IMR-90 (cell line): ENCODE data around the gene PLIN5. TPM values are rescaled to one million over a fixed set of nuclear protein-coding genes. Genes with fewer than 3 reads are reported as not detected.
A peak's percentile ranks its signal among the peaks of the same experiment; 100 is the strongest.

Experiments
- ATAC-seq: fragments of 200-7000 bp; cut with Tn5 transposase; 2 replicates; pipeline ENCODE4 v1.9.1; 2020; ENCODE audit warnings: low read depth, mild to moderate bottlenecking, moderate library complexity
- BruUV-seq: library from RNA; stranded (reverse); fragments of 400-500 nt; replicated peaks from 2 replicates; lab custom pipeline; 2021; lab: Mats Ljungman, UMichigan
- CTCF ChIA-PET: fragments of 300-600 bp; formaldehyde crosslinking; extraction: SDS; loops from one replicate; lab custom pipeline; 2021; ENCODE audit warnings: antibody characterized with exemption; lab: Yijun Ruan, JAX
- POLR2A ChIA-PET: fragments of 300-600 bp; sonication (Branson Sonifier 250); formaldehyde crosslinking; loops from one replicate; lab custom pipeline; 2022; ENCODE audit warnings: antibody characterized with exemption; ENCODE audit not compliant: unreplicated experiment; lab: Charles Lee
- DNase-seq: peaks from one replicate; pipeline ENCODE4 v3.0.0; 2013
- H2AFZ ChIP-seq: replicated peaks from 2 replicates; pipeline ENCODE3; 2013; ENCODE audit warnings: low read length, mild to moderate bottlenecking; ENCODE audit not compliant: poor library complexity
- H2AK5ac ChIP-seq: 2 replicates; pipeline ENCODE4 v1.6.1; 2013; ENCODE audit warnings: low read depth, low read length, inconsistent platforms
- H2AK9ac ChIP-seq: replicated peaks from 2 replicates; pipeline ENCODE3; 2013; ENCODE audit warnings: mild to moderate bottlenecking, low read depth, low read length, moderate library complexity; ENCODE audit not compliant: poor library complexity
- H2BK120ac ChIP-seq: 2 replicates; pipeline ENCODE4 v1.6.1; 2013; ENCODE audit warnings: low read depth, low read length, inconsistent platforms
- H2BK15ac ChIP-seq: 3 replicates; pipeline ENCODE4 v1.6.1; 2013; ENCODE audit warnings: low read depth, low read length, inconsistent platforms
- H2BK20ac ChIP-seq: 2 replicates; pipeline ENCODE4 v1.6.1; 2013; ENCODE audit warnings: low read depth, mild to moderate bottlenecking, inconsistent platforms, low read length, moderate library complexity
- H2BK5ac ChIP-seq: 2 replicates; pipeline ENCODE4 v1.6.1; 2013; ENCODE audit warnings: mild to moderate bottlenecking, low read depth, low read length, inconsistent platforms; ENCODE audit not compliant: poor library complexity, severe bottlenecking
- H3K14ac ChIP-seq: replicated peaks from 2 replicates; pipeline ENCODE4 v1.6.1; 2013; ENCODE audit warnings: low read depth, low read length, inconsistent platforms
- H3K18ac ChIP-seq: 2 replicates; pipeline ENCODE4 v1.6.1; 2013; ENCODE audit warnings: low read depth, low read length, control low read depth
- H3K23ac ChIP-seq: 2 replicates; pipeline ENCODE4 v1.6.1; 2013; ENCODE audit warnings: low read depth, low read length, inconsistent platforms
- H3K27ac ChIP-seq: 2 replicates; pipeline ENCODE4 v1.5.1; 2013; ENCODE audit warnings: mild to moderate bottlenecking, control low read depth, low read length; ENCODE audit not compliant: insufficient read depth
- H3K27me3 ChIP-seq: 2 replicates; pipeline ENCODE4 v1.6.1; 2013; ENCODE audit warnings: low read length; ENCODE audit not compliant: control insufficient read depth, insufficient read depth
- H3K36me3 ChIP-seq: 2 replicates; pipeline ENCODE4 v1.6.1; 2013; ENCODE audit warnings: low read length, mixed read lengths; ENCODE audit not compliant: control insufficient read depth, insufficient read depth
- H3K4ac ChIP-seq: 2 replicates; pipeline ENCODE4 v1.6.1; 2013; ENCODE audit warnings: low read depth, low read length, inconsistent platforms
- H3K4me1 ChIP-seq: 2 replicates; pipeline ENCODE4 v1.6.1; 2013; ENCODE audit warnings: low read length, mixed read lengths; ENCODE audit not compliant: control insufficient read depth, insufficient read depth
- H3K4me2 ChIP-seq: 2 replicates; pipeline ENCODE4 v1.6.1; 2013; ENCODE audit warnings: low read depth, mild to moderate bottlenecking, control low read depth, low read length, moderate library complexity
- H3K4me3 ChIP-seq: 2 replicates; pipeline ENCODE4 v1.5.1; 2013; ENCODE audit warnings: low read depth, mild to moderate bottlenecking, control low read depth, low read length, moderate library complexity; ENCODE audit not compliant: insufficient read depth
- H3K56ac ChIP-seq: 2 replicates; pipeline ENCODE4 v1.6.1; 2013; ENCODE audit warnings: low read length, inconsistent platforms; ENCODE audit not compliant: insufficient read depth; ENCODE audit errors: extremely low read depth
- H3K79me1 ChIP-seq, 2 experiments: 2 replicates each; pipeline ENCODE4 v1.6.1; 2013; ENCODE audit warnings: low read length in 2 of 2, inconsistent platforms in 1 of 2, low read depth in 1 of 2
- H3K9ac ChIP-seq: 2 replicates; pipeline ENCODE4 v1.6.1; 2013; ENCODE audit warnings: low read depth, low read length, control low read depth
- H3K9me1 ChIP-seq: 2 replicates; pipeline ENCODE4 v1.6.1; 2013; ENCODE audit warnings: low read length, inconsistent platforms; ENCODE audit not compliant: insufficient read depth
- H3K9me3 ChIP-seq: 2 replicates; pipeline ENCODE4 v1.6.1; 2013; ENCODE audit warnings: low read length; ENCODE audit not compliant: control insufficient read depth, insufficient read depth
- H4K20me1 ChIP-seq: 2 replicates; pipeline ENCODE4 v1.6.1; 2013; ENCODE audit warnings: low read length, inconsistent platforms; ENCODE audit not compliant: insufficient read depth
- H4K5ac ChIP-seq: 2 replicates; pipeline ENCODE4 v1.6.1; 2013; ENCODE audit warnings: mild to moderate bottlenecking, low read depth, low read length, control low read depth
- H4K8ac ChIP-seq, 2 experiments: 2 replicates each; pipeline ENCODE4 v1.6.1; 2013; ENCODE audit warnings: low read depth in 2 of 2, low read length in 2 of 2, control low read depth in 1 of 2, inconsistent platforms in 1 of 2
- H4K91ac ChIP-seq: 2 replicates; pipeline ENCODE4 v1.6.1; 2013; ENCODE audit warnings: low read depth, low read length, inconsistent platforms; ENCODE audit not compliant: insufficient read depth
- FOS ChIP-seq: fragments of 150-350 bp; IDR thresholded peaks from 2 replicates; pipeline ENCODE4 v1.6.1; 2016; ENCODE audit warnings: low read depth, low read length
- NFE2L2 ChIP-seq: fragments of 150-350 bp; IDR thresholded peaks from 2 replicates; pipeline ENCODE4 v1.6.1; 2016; ENCODE audit warnings: low read depth, mild to moderate bottlenecking, low read length
- RAD21 ChIP-seq: IDR thresholded peaks from 2 replicates; pipeline ENCODE4 v1.6.1; 2012; ENCODE audit warnings: low read length, improper control_type of control experiment
- RCOR1 ChIP-seq: IDR thresholded peaks from 2 replicates; pipeline ENCODE4 v1.6.1; 2012; ENCODE audit warnings: mild to moderate bottlenecking, low read length, improper control_type of control experiment; ENCODE audit not compliant: insufficient replicate concordance
- SMC3 ChIP-seq: fragments of 150-350 bp; IDR thresholded peaks from 2 replicates; pipeline ENCODE4 v1.6.1; 2016; ENCODE audit warnings: low read depth, mild to moderate bottlenecking, antibody characterized with exemption, low read length, moderate library complexity
- WGBS, 2 experiments: methylation state at CpG; one replicate each; pipeline versions ENCODE4 v1.1.5 to v1.1.7; 2013; ENCODE audit warnings: missing lambda C conversion rate in 2 of 2; ENCODE audit not compliant: insufficient read length in 1 of 2; ENCODE audit errors: extremely low coverage in 2 of 2; 5-methylcytosine and 5-hydroxymethylcytosine counted together
- dilution Hi-C: fragments of 300-500 bp; cut with HindIII; formaldehyde crosslinking; loops from one replicate; pipeline ENCODE4 v1.14.3; 2018; ENCODE audit warnings: low sequenced_read_pairs; ENCODE audit not compliant: unreplicated experiment
- in situ Hi-C: fragments of 300-500 bp; cut with MboI; formaldehyde crosslinking; loops from 3 replicates; pipeline ENCODE4 v1.14.3; 2019; ENCODE audit warnings: low sequenced_read_pairs, inconsistent platforms, mixed read lengths
- intact Hi-C: fragments of 100-400 bp; cut with micrococcal nuclease; formaldehyde crosslinking; loops from 2 replicates; pipeline ENCODE4 v1.10.0; 2022
- polyA plus RNA-seq, 3 experiments: library from polyadenylated mRNA; depleted of rRNA; stranded (reverse); fragments of >200 nt; gene quantifications; 2 replicates each; pipeline ENCODE4 v1.2.3, GENCODE V29; 2012; ENCODE audit warnings: low replicate concordance in 1 of 3
- total RNA-seq: library from RNA; depleted of rRNA; stranded (reverse); fragments of >200 nt; gene quantifications from 2 replicates; pipeline ENCODE4 v1.2.3, GENCODE V29; 2012; rRNA removed

PLIN5 gene
- total and polyA plus RNA-seq, 2 of the 4 experiments (the other 2 are of a cell fraction): not detected

DNA sequence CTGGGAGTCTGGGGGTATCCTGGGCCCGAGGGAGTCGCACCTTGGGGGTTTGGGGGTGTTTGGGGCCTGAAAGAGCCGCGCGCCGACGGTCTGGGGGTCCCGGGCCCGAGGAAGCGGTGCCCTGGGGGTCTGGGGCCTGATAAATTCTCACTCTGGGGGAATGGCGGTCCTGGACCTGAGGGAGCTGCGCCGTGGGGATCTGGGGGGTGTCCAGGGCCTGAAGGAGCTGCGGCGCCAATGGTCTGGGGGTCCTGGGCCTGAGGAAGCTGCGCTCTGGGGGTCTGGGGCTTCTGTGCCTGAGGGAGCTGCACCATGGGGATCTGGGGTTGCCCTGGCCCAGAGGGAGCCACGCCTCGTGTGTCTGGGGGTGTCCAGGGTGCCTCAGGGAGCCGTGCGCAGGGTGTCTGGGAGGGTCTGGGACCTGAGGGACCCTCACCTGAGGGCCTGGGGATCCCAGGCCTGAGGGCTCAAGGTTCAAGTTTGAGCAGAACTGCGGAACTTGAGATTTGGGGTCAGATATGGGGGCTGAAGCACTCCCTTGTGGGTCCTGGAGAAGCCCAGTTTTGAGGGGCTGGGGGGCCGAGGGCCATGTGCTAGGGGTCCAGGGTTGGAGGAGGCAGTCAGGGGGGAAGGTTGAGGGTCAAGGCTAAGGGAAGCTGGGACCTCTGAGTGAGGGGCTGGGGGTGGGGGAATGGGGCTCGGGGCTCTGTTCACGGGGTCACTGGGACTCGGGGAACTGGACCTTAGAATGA is 61.8 kb downstream of the PLIN5 start:
- no peak for ATAC-seq
- Histone ChIP-seq H4K20me1 (peaks cover 18% of the 10 kb centered on the region), H4K91ac (peak overlapping the region; percentile 45), H3K27ac (peak overlapping the region; percentile 56), H3K27me3 (no peaks in the 10 kb centered on the region), H3K4me3 (peak overlapping the region; percentile 60), H4K5ac (no peak overlapping the region), H3K4ac (peak overlapping the region; percentile 13; the same call in 1 of the 2 replicates), H2BK15ac (no peak overlapping the region), H3K36me3 (peaks cover 19% of the 10 kb centered on the region), H3K4me1 (peaks cover 4% of the 10 kb centered on the region), H3K4me2 (peak overlapping the region; percentile 89), H3K14ac (no peak overlapping the region; the same call in 1 of the 2 replicates), H2BK120ac (no peak overlapping the region), H2BK20ac (no peak overlapping the region), H2AK9ac (peak overlapping the region; percentile 97), H2BK5ac (peak overlapping the region; percentile 4), H3K79me1 (peaks cover 7 to 39% of the 10 kb centered on the region in 2 experiments), H3K9me1 (0 out of 2 replicates have a peak, but pooled peaks cover 2% of the 10 kb centered on the region), H3K9ac (peak overlapping the region; percentile 86), H3K56ac (no peak overlapping the region), H3K9me3 (no peaks in the 10 kb centered on the region), H3K23ac (peak overlapping the region; percentile 19; the same call in 1 of the 2 replicates), H3K18ac (no peak overlapping the region), H2AK5ac (peak overlapping the region; percentile 62; the same call in 1 of the 2 replicates), H2AFZ (no peak overlapping the region), H4K8ac (peak overlapping the region in 1 of 2 experiments; percentile 9; a peak in 2 of 4 replicates)
- intact Hi-C loops (loop anchor here (5.0 kb wide), 1 partner anchor 164 kb away; the partner anchor contains the start of gene TNFAIP8L1), dilution Hi-C loops (no loop called here), in situ Hi-C loops (no loop called here)
- no peak for TF ChIP-seq FOS
- no peak for TF ChIP-seq SMC3
- TF ChIP-seq NFE2L2: no peak
- TF ChIP-seq RAD21: no peak
- TF ChIP-seq RCOR1: no peak
- WGBS, 2 experiments: 18% methylated on average over 5 of the region's 25 CpGs; no CpG with 5 or more reads in 1 of the 2 experiments
- no peak for DNase-seq
- ChIA-PET POLR2A (no interaction called here), CTCF (no interaction called here)
- no TSS peak for BruUV-seq

Other genes with a start within 250 kb of the PLIN5 start
- not detected in 2 replicates for gene TMIGD2, start 232.8 kb downstream of the PLIN5 start, total RNA-seq
- gene TMIGD2, start 232.8 kb downstream of the PLIN5 start, polyA plus RNA-seq (2012; rRNA removed): not detected in 2 replicates
- 17.4 and 19.2 TPM in 2 replicates for gene FSD1, start 230.6 kb downstream of the PLIN5 start, total RNA-seq
- 23.4 and 24.4 TPM in 2 replicates for gene FSD1, start 230.6 kb downstream of the PLIN5 start, polyA plus RNA-seq (2012; rRNA removed)
- 1.3 and 1.4 TPM in 2 replicates for gene STAP2, start 196.4 kb downstream of the PLIN5 start, total RNA-seq
- gene STAP2, start 196.4 kb downstream of the PLIN5 start, polyA plus RNA-seq (2012; rRNA removed): 3.2 and 3.4 TPM in 2 replicates
- 2.3 and 3.3 TPM in 2 replicates for gene MPND, start 191.7 kb downstream of the PLIN5 start, total RNA-seq
- gene MPND, start 191.7 kb downstream of the PLIN5 start, polyA plus RNA-seq (2012; rRNA removed): 8.1 and 9.8 TPM in 2 replicates
- 28.1 and 32.2 TPM in 2 replicates for gene SH3GL1, start 134.7 kb downstream of the PLIN5 start, total RNA-seq
- gene SH3GL1, start 134.7 kb downstream of the PLIN5 start, polyA plus RNA-seq (2012; rRNA removed): 138 and 161 TPM in 2 replicates
- gene CHAF1A, start 132.6 kb downstream of the PLIN5 start, total RNA-seq: 11.4 and 12.4 TPM in 2 replicates
- 22.9 and 26.7 TPM in 2 replicates for gene CHAF1A, start 132.6 kb downstream of the PLIN5 start, polyA plus RNA-seq (2012; rRNA removed)
- 74.2 and 84.2 TPM in 2 replicates for gene UBXN6, start 77.4 kb downstream of the PLIN5 start, total RNA-seq
- 86.5 and 98.3 TPM in 2 replicates for gene UBXN6, start 77.4 kb downstream of the PLIN5 start, polyA plus RNA-seq (2012; rRNA removed)
- 35.8 and 45.5 TPM in 2 replicates for gene HDGFL2, start 62.9 kb downstream of the PLIN5 start, total RNA-seq
- 48.5 and 53.0 TPM in 2 replicates for gene HDGFL2, start 62.9 kb downstream of the PLIN5 start, polyA plus RNA-seq (2012; rRNA removed)
- gene PLIN4, start 16.7 kb downstream of the PLIN5 start, total RNA-seq: under 0.01 TPM in 2 replicates
- 0.07 and 0.09 TPM in 2 replicates for gene PLIN4, start 16.7 kb downstream of the PLIN5 start, polyA plus RNA-seq (2012; rRNA removed)
- not detected in 2 replicates for gene LRG1, start 4.8 kb upstream of the PLIN5 start, total RNA-seq
- 0.03 TPM in 1 of 2 replicates, not detected in the other for gene LRG1, start 4.8 kb upstream of the PLIN5 start, polyA plus RNA-seq (2012; rRNA removed)
- gene SEMA6B, start 24.5 kb upstream of the PLIN5 start, total RNA-seq: 0.18 and 0.28 TPM in 2 replicates
- gene SEMA6B, start 24.5 kb upstream of the PLIN5 start, polyA plus RNA-seq (2012; rRNA removed): 0.72 and 0.73 TPM in 2 replicates
- gene TNFAIP8L1, start 104.3 kb upstream of the PLIN5 start, total RNA-seq: 2.5 and 3.1 TPM in 2 replicates
- gene TNFAIP8L1, start 104.3 kb upstream of the PLIN5 start, polyA plus RNA-seq (2012; rRNA removed): 6.0 TPM in 2 replicates
- 160 and 203 TPM in 2 replicates for gene MYDGF, start 135.1 kb upstream of the PLIN5 start, total RNA-seq
- 310 and 381 TPM in 2 replicates for gene MYDGF, start 135.1 kb upstream of the PLIN5 start, polyA plus RNA-seq (2012; rRNA removed)
- 12.2 and 12.4 TPM in 2 replicates for gene DPP9, start 188.6 kb upstream of the PLIN5 start, total RNA-seq
- gene DPP9, start 188.6 kb upstream of the PLIN5 start, polyA plus RNA-seq (2012; rRNA removed): 33.0 and 37.3 TPM in 2 replicates